GM06990 (cell line): ENCODE measurements around the gene IFRD1.
"Not testable (repeated sequence)": the region's sequence is repeated elsewhere in the genome, so short reads cannot be mapped to it uniquely, and the experiment has no call there.

Experiments
- DNase-seq: peaks from one replicate; pipeline ENCODE4 v3.0.0-alpha.2; 2011; ENCODE audit not compliant: insufficient read length; ENCODE audit errors: extremely low read depth
- H3K27me3 ChIP-seq: replicated peaks from 2 replicates; pipeline ENCODE4 v1.6.0; 2011; ENCODE audit warnings: low read length; ENCODE audit not compliant: control insufficient read depth, insufficient read depth
- H3K36me3 ChIP-seq: 2 replicates; pipeline ENCODE4 v1.5.1; 2011; ENCODE audit warnings: low read length; ENCODE audit not compliant: control insufficient read depth, insufficient read depth
- H3K4me3 ChIP-seq: replicated peaks from 2 replicates; pipeline ENCODE4 v1.5.1; 2011; ENCODE audit warnings: low read depth, mild to moderate bottlenecking, control low read depth, low read length
- CTCF ChIP-seq: IDR thresholded peaks from 2 replicates; pipeline ENCODE4 v1.5.1; 2011; ENCODE audit warnings: low read length, control low read depth, mild to moderate bottlenecking, inconsistent platforms; ENCODE audit not compliant: insufficient read depth, poor library complexity, severe bottlenecking

The IFRD1 gene

GRCh38 chr7:112450807-112451761, 824 bp downstream of the IFRD1 start:
- no peak for TF ChIP-seq CTCF
- peak; percentile 90 for DNase-seq
- H3K27me3 ChIP-seq = no peaks in the 10 kb centered on the region
- H3K4me3 ChIP-seq = peak overlapping the region; percentile 88
- H3K36me3 ChIP-seq = no peaks in the 10 kb centered on the region

- TF ChIP-seq CTCF = peak; percentile 44
- DNase-seq = no peak
- H3K36me3 ChIP-seq = no peaks in the 10 kb centered on the region; the same call in 1 of the 2 replicates
- peak overlapping the region; percentile 88 for H3K4me3 ChIP-seq
- no peaks in the 10 kb centered on the region for H3K27me3 ChIP-seq
These were observed 2.0 kb downstream of the IFRD1 start for GRCh38 chr7:112452102-112452888.

DNA sequence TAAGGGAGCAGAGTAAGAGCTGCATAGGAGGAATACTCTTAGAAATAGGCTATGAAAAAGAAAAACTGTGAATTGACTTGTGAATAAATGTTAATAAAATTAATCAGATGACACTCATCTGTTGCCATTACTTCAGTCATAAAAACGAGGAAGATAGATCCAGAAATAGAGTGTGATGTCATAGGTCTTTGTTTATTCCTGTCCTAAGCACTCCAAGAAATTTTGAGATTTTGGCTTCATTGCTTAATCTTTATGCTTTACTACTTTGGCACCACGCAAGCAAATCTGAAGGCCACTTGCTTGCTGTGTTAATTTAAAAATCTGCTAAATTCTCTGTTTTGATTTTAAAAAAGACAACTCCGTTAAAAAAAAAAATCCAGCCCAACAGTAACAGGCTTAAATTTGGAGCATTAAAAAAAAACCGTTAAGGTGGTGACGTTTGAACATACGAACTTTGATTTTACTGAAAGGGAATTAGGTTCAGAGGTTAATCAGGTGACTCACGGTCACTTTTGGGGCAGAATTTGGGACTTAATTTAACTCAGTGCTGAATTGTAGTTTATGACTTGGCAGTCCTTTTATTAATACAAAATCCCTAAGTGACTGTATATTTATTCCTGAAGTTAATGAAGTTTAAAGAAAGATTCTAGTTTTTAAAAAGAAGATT, 3.4 kb downstream of the IFRD1 start:
- H3K36me3 ChIP-seq = no peaks in the 10 kb centered on the region; the same call in 1 of the 2 replicates
- H3K4me3 ChIP-seq = no peak overlapping the region
- no peak for TF ChIP-seq CTCF
- DNase-seq = no peak
- H3K27me3 ChIP-seq = no peaks in the 10 kb centered on the region

GRCh38 chr7:112454191-112454590, 3.9 kb downstream of the IFRD1 start:
- not testable (repeated sequence) for H3K4me3 ChIP-seq, DNase-seq, H3K36me3 ChIP-seq, H3K27me3 ChIP-seq

- TF ChIP-seq CTCF = no peak
- Histone ChIP-seq H3K4me3 (no peak overlapping the region), H3K27me3 (no peaks in the 10 kb centered on the region), H3K36me3 (peaks cover 6% of the 10 kb centered on the region)
- DNase-seq = no peak
These were observed 9.4 kb downstream of the IFRD1 start for GRCh38 chr7:112459645-112460044.

- no peak overlapping the region for H3K4me3 ChIP-seq
- no peaks in the 10 kb centered on the region for H3K27me3 ChIP-seq
- TF ChIP-seq CTCF = no peak
- DNase-seq = no peak
- H3K36me3 ChIP-seq = peaks cover 6% of the 10 kb centered on the region
These were observed 12.0 kb downstream of the IFRD1 start for GRCh38 chr7:112462236-112462635.
